Stimulated activated CD4-positive, alpha-beta T cell treated with anti-CD3 and anti-CD28 coated beads, Interleukin-15, amount 100 ng/mL, for 48 hours (primary cell): ENCODE data around the gene MLNR.
A peak's percentile ranks its signal among the peaks of the same experiment; 100 is the strongest.

Source experiments
- DNase-seq, 2 donors: peaks; one replicate each; pipeline ENCODE4 v3.0.0-alpha.2; 2020; ENCODE audit warnings: low read depth in 2 of 2

The MLNR gene, protein sequence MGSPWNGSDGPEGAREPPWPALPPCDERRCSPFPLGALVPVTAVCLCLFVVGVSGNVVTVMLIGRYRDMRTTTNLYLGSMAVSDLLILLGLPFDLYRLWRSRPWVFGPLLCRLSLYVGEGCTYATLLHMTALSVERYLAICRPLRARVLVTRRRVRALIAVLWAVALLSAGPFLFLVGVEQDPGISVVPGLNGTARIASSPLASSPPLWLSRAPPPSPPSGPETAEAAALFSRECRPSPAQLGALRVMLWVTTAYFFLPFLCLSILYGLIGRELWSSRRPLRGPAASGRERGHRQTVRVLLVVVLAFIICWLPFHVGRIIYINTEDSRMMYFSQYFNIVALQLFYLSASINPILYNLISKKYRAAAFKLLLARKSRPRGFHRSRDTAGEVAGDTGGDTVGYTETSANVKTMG

GRCh38 chr13:49220036-49220855 is at the start of gene MLNR:
Gene MLNR (plus strand): TSS chr13:49220338. CDS start chr13:49220338, 0 bp downstream.
- DNase-seq: peak in 1 of 2 donors; percentile 27

GRCh38 chr13:49171359-49171758 is 48.8 kb upstream of the MLNR start:
- no peak for DNase-seq

DNA sequence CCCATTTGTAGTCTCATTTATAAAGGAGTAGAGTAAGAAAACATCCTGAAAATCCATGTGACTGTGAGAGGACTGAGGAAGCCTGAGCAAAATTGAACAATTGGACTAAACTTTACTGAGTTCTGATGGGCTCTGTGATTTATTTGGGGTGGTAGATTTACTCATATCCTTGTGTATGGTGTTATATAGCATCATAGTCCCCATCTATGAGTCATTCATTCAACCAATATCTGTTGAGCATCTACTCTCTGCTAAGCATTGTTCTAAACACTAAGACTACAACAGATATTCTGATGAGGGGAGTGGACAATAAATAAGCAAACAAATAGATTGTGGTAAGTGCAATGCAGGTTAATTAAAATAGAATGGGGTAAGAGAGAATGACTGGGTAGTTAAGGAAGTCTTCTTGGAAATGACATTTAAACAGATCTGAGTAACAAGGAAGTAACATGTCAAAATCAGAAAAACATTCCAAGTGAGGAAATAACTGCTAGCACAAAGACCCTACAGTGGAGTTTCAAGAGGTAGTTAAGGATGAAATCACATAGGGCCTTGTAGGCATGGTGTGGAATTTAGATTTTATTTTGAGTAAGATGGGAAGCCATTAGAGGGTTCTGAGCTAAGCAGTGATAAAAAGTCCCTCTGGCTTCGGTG is 36.3 kb upstream of the MLNR start:
- no peak for DNase-seq

DNA sequence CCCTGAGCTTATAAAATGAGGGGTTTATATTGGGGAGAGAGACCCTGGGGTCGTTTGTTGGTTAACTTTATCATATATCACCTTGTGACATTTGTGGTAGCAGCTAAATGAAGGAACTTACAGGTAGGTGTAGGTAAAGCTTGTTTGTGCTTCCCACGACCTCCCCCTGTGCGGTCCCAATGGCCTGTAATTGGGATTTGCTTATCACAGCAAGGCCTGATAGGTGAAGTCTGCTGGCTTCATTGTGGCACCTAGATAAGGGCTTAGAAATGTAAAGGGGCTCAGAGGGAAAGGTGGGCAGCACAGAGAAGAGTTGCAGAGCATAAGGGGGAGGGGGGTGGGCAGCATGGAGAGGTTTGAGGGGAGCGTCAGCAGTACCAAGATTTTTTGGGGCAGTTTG is 35.5 kb upstream of the MLNR start:
- DNase-seq: no peak

GRCh38 chr13:49185264-49185663 is 34.9 kb upstream of the MLNR start:
- DNase-seq: no peak

GRCh38 chr13:49190901-49191300 is 29.2 kb upstream of the MLNR start:
- DNase-seq: no peak

DNA sequence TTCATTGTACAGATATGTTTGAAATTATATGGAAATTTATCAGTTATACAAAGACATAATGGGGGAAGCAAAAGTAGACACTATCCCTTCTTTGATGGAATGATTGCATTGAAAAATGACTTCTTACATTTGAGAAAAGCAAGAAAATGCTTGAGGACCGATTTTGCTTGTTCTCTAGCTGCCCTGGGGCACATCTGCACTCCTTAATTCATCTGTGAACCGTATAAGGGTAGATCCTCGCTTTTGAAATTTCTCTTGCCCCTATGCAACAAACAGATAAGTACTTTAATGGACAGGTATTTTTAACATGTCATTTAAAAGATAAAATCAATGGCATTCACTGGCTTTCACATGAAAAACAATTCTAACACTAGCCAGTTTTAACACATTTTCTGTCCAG is 13.5 kb upstream of the MLNR start:
- DNase-seq: no peak

GRCh38 chr13:49208619-49209018 is 11.5 kb upstream of the MLNR start:
- no peak for DNase-seq

DNA sequence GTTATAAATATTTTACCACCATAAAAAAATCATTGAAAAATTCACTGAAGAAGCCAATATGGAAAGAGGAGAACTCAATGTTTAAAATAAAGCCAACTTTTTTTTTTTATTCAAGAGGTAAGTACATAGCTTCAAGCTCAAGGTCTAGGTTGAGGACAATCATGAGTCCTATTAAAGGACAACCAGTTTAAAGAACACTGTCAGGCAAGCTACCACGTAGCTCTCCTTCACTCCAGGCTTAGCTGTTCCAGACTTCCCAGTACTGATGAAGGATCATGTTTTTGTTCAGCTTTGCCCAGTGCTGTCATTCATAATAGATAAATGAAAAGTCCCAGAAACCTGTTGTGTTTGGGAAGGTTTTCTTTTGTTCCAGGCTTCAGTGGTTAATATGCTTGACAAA is 10.0 kb upstream of the MLNR start:
- DNase-seq: no peak

DNA sequence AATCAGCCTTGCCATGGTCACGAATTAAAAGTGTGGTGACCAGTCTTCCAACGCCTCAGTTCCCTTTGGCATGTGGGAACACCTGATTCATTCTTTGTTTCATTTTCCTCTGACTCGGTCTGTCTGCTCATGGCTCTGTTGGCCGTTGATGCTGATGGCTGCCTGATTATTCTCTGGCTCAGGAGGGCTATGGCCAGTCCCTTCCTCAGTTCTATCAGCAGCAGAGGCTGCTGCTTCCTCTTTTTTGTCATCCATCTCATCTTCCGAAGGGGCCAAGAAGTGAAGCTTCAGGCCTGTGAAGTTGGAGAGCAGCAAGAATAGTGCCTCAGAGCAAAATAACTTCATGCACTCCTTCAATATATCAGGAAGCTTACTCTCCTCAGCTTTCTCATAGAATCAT is 9.5 kb upstream of the MLNR start:
- no peak for DNase-seq

DNA sequence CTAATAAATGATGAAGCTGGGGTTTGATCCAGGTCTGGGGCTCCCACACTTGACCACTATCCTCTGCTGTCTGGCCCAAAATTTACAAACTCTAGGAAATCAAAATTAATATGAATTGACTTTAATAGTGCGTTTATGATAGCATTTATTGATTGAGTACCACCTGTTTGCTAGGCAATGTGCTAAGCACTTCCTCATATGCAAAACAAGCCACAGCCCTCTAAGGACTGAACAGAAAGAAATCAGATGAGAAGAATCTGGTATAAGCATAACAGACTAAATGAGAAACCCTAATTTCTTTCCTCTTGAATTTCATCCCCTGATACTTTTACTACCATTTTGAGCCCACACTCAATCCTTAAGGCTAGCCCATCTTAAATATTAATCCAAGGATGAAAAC is 6.6 kb upstream of the MLNR start:
- no peak for DNase-seq

DNA sequence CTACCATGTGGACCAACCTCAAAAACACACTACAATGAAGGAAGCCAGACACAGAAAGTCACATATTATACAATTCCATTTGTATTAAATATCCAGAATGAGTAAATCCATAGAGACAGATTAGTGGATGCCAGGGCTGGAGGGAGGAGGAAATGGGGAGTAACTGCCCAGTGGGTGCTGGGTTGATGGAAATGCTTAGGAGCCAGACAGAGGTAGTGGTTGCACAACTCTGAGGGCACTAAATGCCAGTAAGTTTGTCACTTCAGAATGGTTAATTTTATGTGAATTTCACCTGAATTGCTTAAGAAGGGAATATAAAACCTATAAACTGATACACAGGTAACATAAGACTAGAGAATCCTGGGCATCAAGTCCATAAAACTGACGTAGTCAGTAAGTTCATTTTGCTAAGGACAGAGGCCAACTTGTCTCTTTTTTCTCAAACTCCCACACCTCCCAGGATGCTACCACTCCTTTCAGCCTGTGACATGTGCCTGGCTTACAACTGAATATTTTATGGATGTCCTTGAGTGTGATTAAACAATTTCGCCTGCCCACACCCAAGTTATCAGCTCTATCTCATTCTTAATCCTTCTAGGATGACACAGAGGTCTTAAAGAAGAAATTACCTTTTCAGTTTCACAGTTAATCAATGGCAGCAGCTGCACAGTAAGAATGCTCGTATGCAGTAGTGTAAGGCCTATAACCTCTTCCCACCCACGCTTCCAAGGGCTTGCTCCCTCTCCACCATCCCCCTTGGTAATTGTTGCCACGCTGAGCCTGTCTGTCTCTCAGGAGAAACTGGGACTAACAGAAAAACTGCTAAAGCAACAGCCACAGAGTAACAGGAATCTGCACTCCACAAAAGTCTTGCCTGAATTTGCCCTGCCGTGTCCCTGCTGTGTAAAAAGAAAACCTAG is 5.9 kb upstream of the MLNR start:
- DNase-seq: no peak

- peak in 1 of 2 donors; percentile 22 for DNase-seq
These were observed 5.2 kb upstream of the MLNR start for GRCh38 chr13:49214917-49215376.

GRCh38 chr13:49216334-49216733 is 3.8 kb upstream of the MLNR start:
- no peak for DNase-seq

- DNase-seq: no peak
These were observed 2.1 kb upstream of the MLNR start for GRCh38 chr13:49217962-49218492.

DNA sequence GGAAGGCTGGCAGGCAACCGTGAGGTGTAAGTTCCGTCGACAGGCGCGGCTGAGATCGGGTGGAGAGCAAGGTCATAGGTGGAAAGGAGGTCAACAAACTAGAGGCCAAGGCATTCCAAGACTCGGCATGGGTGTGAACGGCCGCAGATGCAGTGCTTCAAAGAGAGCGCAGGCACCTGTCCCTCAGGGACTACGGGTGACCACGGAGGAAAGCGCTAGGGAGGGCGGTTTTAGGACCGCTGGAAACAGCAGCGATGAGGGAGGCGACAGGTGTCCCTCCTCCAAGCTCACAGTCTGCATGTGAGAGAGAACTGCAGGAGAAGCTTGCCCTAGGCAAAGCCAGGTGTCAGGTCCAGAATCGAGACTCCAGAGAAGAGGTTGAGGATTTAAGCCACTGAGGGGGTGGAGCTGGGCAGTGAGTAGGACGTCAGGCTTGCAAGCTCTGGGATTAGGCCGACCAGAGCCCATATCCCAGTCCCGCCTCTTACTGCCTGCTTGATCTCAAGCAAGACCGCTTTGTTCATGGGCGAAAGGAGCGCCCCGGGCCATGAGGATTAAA is 1.6 kb upstream of the MLNR start:
- DNase-seq: no peak

DNA sequence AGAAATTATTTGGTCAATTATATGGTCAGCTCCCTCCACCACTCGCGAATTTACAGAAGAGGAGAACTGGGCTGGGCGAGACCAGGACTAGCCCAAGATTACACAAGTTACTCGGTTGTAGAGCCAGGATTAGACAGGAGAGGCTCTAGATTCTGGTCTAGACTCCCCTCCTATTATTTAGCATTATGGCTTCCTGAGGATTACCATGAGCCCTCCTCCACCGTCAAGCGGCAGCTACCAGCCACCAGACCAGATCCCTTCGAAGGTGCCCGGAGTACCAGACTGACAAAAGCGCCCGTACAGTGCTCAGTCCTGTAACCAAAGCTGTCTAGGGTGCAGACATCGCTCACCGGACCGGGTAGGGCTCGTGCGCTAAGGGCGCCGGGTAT is 497 bp upstream of the MLNR start:
- DNase-seq: no peak

- no peak for DNase-seq
These were observed 885 bp downstream of the MLNR start for GRCh38 chr13:49220856-49221589.

DNA sequence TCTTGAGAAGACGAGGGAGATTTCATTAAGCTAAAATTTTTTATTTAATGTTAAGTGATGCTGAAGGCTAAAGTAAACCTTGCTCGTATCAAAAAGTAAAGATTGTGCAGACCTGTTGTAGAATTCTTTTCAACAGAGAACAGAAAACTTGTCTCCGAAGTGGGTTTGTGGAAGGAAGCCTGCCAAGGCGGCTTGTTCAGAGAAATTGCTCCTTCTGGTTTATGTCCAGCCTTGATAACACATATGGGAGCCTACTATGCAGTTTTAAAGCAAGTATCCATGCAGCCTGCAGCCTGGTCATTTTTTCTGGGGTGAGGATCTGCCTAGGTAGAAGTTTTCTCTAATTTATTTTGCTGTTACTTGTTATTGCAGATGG is 1.4 kb downstream of the MLNR start:
- no peak for DNase-seq
